PC-9 (cell line): Measurements from ENCODE around the gene GPR32. TPM values are rescaled to one million over a fixed set of nuclear protein-coding genes. Genes with fewer than 3 reads are reported as not detected.
"Not testable (repeated sequence)": the region's sequence is repeated elsewhere in the genome, so short reads cannot be mapped to it uniquely, and the experiment has no call there.

Experiments
- BruUV-seq: library from RNA; stranded (reverse); fragments of 400-500 nt; replicated peaks from 2 replicates; lab custom pipeline; 2021; lab: Mats Ljungman, UMichigan
- CTCF ChIA-PET: fragments of 300-600 bp; sonication (Branson Sonifier 250); formaldehyde crosslinking; loops from one replicate; lab custom pipeline; 2022; ENCODE audit warnings: antibody characterized with exemption; lab: Charles Lee
- POLR2A ChIA-PET: fragments of 300-600 bp; sonication (Branson Sonifier 250); formaldehyde crosslinking; loops from one replicate; lab custom pipeline; 2022; ENCODE audit warnings: antibody characterized with exemption; ENCODE audit not compliant: unreplicated experiment; lab: Charles Lee
- DNase-seq, 2 experiments: peaks; one replicate each; pipeline versions ENCODE4 v3.0.0 to v3.0.0-alpha.2; 2015 to 2022; ENCODE audit warnings: mixed read lengths in 1 of 2
- H2AFZ ChIP-seq: fragments of 200-600 bp; sonication (generic); 2 replicates; pipeline ENCODE4 v1.8.1; 2017; ENCODE audit warnings: antibody characterized with exemption
- H3F3A ChIP-seq: fragments of 200-600 bp; sonication (generic); 2 replicates; pipeline ENCODE4 v1.8.1; 2017; ENCODE audit warnings: antibody characterized with exemption, mild to moderate bottlenecking, low read depth; ENCODE audit not compliant: insufficient read depth
- H3K27ac ChIP-seq: fragments of 200-600 bp; sonication (generic); 2 replicates; pipeline ENCODE4 v1.6.1; 2016; ENCODE audit warnings: mixed run types
- H3K27me3 ChIP-seq: fragments of 200-600 bp; sonication (generic); 2 replicates; pipeline ENCODE4 v1.6.1; 2016; ENCODE audit warnings: low read depth, mixed run types; ENCODE audit not compliant: insufficient read depth
- H3K36me3 ChIP-seq: fragments of 200-600 bp; sonication (generic); 2 replicates; pipeline ENCODE4 v1.6.1; 2016; ENCODE audit warnings: low read depth, mixed run types
- H3K4me1 ChIP-seq: fragments of 200-600 bp; sonication (generic); replicated peaks from 2 replicates; pipeline ENCODE4 v1.6.1; 2016; ENCODE audit warnings: mixed run types; ENCODE audit not compliant: insufficient read depth
- H3K4me2 ChIP-seq: fragments of 200-600 bp; sonication (generic); 2 replicates; pipeline ENCODE4 v1.6.1; 2017; ENCODE audit warnings: mixed run types
- H3K4me3 ChIP-seq: fragments of 200-600 bp; sonication (generic); 2 replicates; pipeline ENCODE4 v1.6.1; 2016; ENCODE audit warnings: mixed run types
- H3K79me2 ChIP-seq: fragments of 200-600 bp; sonication (generic); 2 replicates; pipeline ENCODE4 v1.6.1; 2017; ENCODE audit warnings: low read depth, mixed run types
- H3K9me2 ChIP-seq: fragments of 200-600 bp; sonication (generic); 2 replicates; pipeline ENCODE4 v1.8.1; 2017; ENCODE audit warnings: mild to moderate bottlenecking; ENCODE audit not compliant: insufficient read depth
- H3K9me3 ChIP-seq: fragments of 200-600 bp; sonication (generic); 2 replicates; pipeline ENCODE4 v1.8.1; 2016; ENCODE audit warnings: low read depth; ENCODE audit not compliant: insufficient read depth
- H4K20me1 ChIP-seq: fragments of 200-600 bp; sonication (generic); 2 replicates; pipeline ENCODE4 v1.8.1; 2017; ENCODE audit not compliant: insufficient read depth
- CTCF ChIP-seq: fragments of 200-600 bp; sonication (generic); conservative IDR thresholded peaks from 2 replicates; pipeline ENCODE4 v1.6.1; 2017; ENCODE audit warnings: mixed run types, antibody characterized with exemption, mild to moderate bottlenecking, moderate library complexity
- EZH2 ChIP-seq: fragments of 200-600 bp; sonication (generic); IDR thresholded peaks from 2 replicates; pipeline ENCODE4 v1.8.0; 2017; ENCODE audit warnings: antibody characterized with exemption, low read depth
- intact Hi-C: fragments of 100-400 bp; cut with micrococcal nuclease; formaldehyde crosslinking; loops from one replicate; pipeline ENCODE4 v1.10.0; 2022; ENCODE audit not compliant: unreplicated experiment
- total RNA-seq: library from RNA; stranded (reverse); gene quantifications from 2 replicates; pipeline ENCODE4 v1.2.3, GENCODE V29; 2021

The GPR32 gene
- total RNA-seq, 1 experiment from 2014 or later: not detected

GRCh38 chr19:50808856-50809255, 38.6 kb downstream of the GPR32 start:
- no peak overlapping the region for H3K4me2 ChIP-seq
- H3K27ac ChIP-seq: no peak overlapping the region
- peaks cover 5% of the 10 kb centered on the region; the same call in 1 of the 2 replicates for H3K4me1 ChIP-seq
- H3K79me2 ChIP-seq: peaks cover 6% of the 10 kb centered on the region
- no peak for TF ChIP-seq EZH2
- no peak for TF ChIP-seq CTCF
- no peak overlapping the region for H3K4me3 ChIP-seq
- ChIA-PET CTCF (no interaction called here), POLR2A (no interaction called here)
- no peak for DNase-seq
- H3F3A ChIP-seq: no peaks in the 10 kb centered on the region
- no peak overlapping the region for H2AFZ ChIP-seq
- H3K9me3 ChIP-seq: no peaks in the 10 kb centered on the region
- H4K20me1 ChIP-seq: no peaks in the 10 kb centered on the region
- H3K36me3 ChIP-seq: no peaks in the 10 kb centered on the region
- BruUV-seq: no TSS peak
- H3K27me3 ChIP-seq: peaks cover 16% of the 10 kb centered on the region
- intact Hi-C loops: loop anchor here (10.0 kb wide), 1 partner anchor 206 kb away; the partner anchor contains the start of gene KLK10
- no peaks in the 10 kb centered on the region for H3K9me2 ChIP-seq

DNA sequence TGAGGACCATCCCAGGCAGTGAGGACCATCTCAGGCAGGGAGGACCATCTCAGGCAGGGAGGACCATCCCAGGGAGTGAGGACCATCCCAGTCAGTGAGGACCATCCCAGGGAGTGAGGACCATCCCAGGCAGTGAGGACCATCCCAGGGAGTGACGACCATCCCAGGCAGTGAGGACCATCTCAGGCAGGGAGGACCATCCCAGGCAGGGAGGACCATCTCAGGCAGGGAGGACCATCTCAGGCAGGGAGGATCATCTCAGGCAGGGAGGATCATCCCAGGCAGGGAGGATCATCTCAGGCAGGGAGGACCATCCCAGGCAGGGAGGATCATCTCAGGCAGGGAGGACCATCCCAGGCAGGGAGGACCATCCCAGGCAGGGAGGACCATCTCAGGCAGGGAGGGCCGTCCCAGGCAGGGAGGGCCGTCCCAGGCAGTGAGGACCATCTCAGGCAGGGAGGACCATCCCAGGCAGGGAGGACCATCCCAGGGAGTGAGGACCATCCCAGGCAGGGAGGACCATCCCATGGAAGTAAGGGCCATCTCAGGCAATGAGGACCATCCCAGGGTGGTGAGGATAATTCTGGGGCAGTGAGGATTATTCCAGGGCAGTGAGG, 41.5 kb downstream of the GPR32 start:
- H3F3A ChIP-seq, H3K9me3 ChIP-seq, H3K4me1 ChIP-seq, DNase-seq, H3K4me2 ChIP-seq, H2AFZ ChIP-seq, BruUV-seq, H3K27ac ChIP-seq, H3K79me2 ChIP-seq, intact Hi-C loops, H4K20me1 ChIP-seq, CTCF ChIA-PET, H3K4me3 ChIP-seq, H3K36me3 ChIP-seq, H3K9me2 ChIP-seq: not testable (repeated sequence)
- POLR2A ChIA-PET: interaction anchor here (0.7 kb wide), 1 partner anchor 28 kb away, joined by 3 read pairs; no protein-coding TSS in a partner anchor
- H3K27me3 ChIP-seq: peaks cover 44% of the 10 kb centered on the region

- BruUV-seq: no TSS peak
- H3K4me1 ChIP-seq: no peaks in the 10 kb centered on the region
- no peak overlapping the region for H3K27ac ChIP-seq
- no peaks in the 10 kb centered on the region for H3F3A ChIP-seq
- no peak overlapping the region for H3K4me2 ChIP-seq
- intact Hi-C loops: no loop called here
- H3K9me3 ChIP-seq: no peaks in the 10 kb centered on the region
- DNase-seq: no peak
- no peak overlapping the region for H3K4me3 ChIP-seq
- H3K9me2 ChIP-seq: no peaks in the 10 kb centered on the region
- H3K27me3 ChIP-seq: peaks cover 51% of the 10 kb centered on the region
- H2AFZ ChIP-seq: no peak overlapping the region
- no peaks in the 10 kb centered on the region for H3K36me3 ChIP-seq
- no peaks in the 10 kb centered on the region for H3K79me2 ChIP-seq
- TF ChIP-seq EZH2 (no peak), CTCF (no peak)
- H4K20me1 ChIP-seq: no peaks in the 10 kb centered on the region
- ChIA-PET POLR2A (no interaction called here), CTCF (no interaction called here)
Observed at GRCh38 chr19:50812474-50812873, 42.2 kb downstream of the GPR32 start.

GRCh38 chr19:50814883-50815282, 44.6 kb downstream of the GPR32 start:
- H3K4me2 ChIP-seq: no peak overlapping the region
- no peak for TF ChIP-seq CTCF
- H3K9me2 ChIP-seq: no peaks in the 10 kb centered on the region
- POLR2A ChIA-PET: no interaction called here
- no TSS peak for BruUV-seq
- CTCF ChIA-PET: no interaction called here
- H2AFZ ChIP-seq: no peak overlapping the region
- no peaks in the 10 kb centered on the region for H3K9me3 ChIP-seq
- no peaks in the 10 kb centered on the region for H3F3A ChIP-seq
- H4K20me1 ChIP-seq: no peaks in the 10 kb centered on the region
- intact Hi-C loops: no loop called here
- H3K4me1 ChIP-seq: no peaks in the 10 kb centered on the region
- no peaks in the 10 kb centered on the region for H3K36me3 ChIP-seq
- no peak overlapping the region for H3K27ac ChIP-seq
- H3K4me3 ChIP-seq: no peak overlapping the region
- H3K27me3 ChIP-seq: peaks cover 74% of the 10 kb centered on the region
- DNase-seq: no peak
- no peaks in the 10 kb centered on the region for H3K79me2 ChIP-seq
